GM12878 (cell line): ENCODE results near the gene SGSM2. TPM values are rescaled to one million over a fixed set of nuclear protein-coding genes. Genes with fewer than 3 reads are reported as not detected.

Source experiments
- ATAC-seq: fragments of 200-7000 bp; cut with Tn5 transposase; 3 replicates; pipeline ENCODE4 v1.9.1; 2020; ENCODE audit warnings: mild to moderate bottlenecking, moderate library complexity
- BruUV-seq: library from RNA; stranded (reverse); fragments of 400-500 nt; replicated peaks from 2 replicates; lab custom pipeline; 2021; lab: Mats Ljungman, UMichigan
- CTCF ChIA-PET: fragments of 300-600 bp; sonication (Branson Sonifier 250); formaldehyde crosslinking; extraction: SDS; loops from one replicate; lab custom pipeline; 2021; ENCODE audit warnings: inconsistent platforms; lab: Yijun Ruan, JAX
- POLR2A ChIA-PET: fragments of 350-600 bp; formaldehyde crosslinking; extraction: SDS; loops from one replicate; lab custom pipeline; 2021; ENCODE audit warnings: inconsistent platforms; lab: Charles Lee
- RAD21 ChIA-PET: fragments of 300-600 bp; sonication (Branson Sonifier 250); formaldehyde crosslinking; loops from one replicate; lab custom pipeline; 2023; ENCODE audit warnings: antibody characterized with exemption; ENCODE audit not compliant: unreplicated experiment; lab: Charles Lee
- SMC1A ChIA-PET: fragments of 300-600 bp; sonication (Branson Sonifier 250); formaldehyde crosslinking; loops from one replicate; lab custom pipeline; 2023; ENCODE audit not compliant: unreplicated experiment, uncharacterized antibody; lab: Charles Lee
- DNase-seq: peaks from one replicate; pipeline ENCODE4 v3.0.0-alpha.2; 2011; ENCODE audit warnings: low read depth, low spot score
- FAIRE-seq: peaks from 3 replicates; lab custom pipeline; 2011; peaks lifted over from hg19 to GRCh38; lab: Jason Lieb, UNC
- H2AFZ ChIP-seq: 2 replicates; pipeline ENCODE4 v1.6.0; 2011; ENCODE audit warnings: low read depth, low read length, control low read depth; ENCODE audit not compliant: control insufficient read depth
- H3K27ac ChIP-seq: 2 replicates; pipeline ENCODE4 v1.5.1; 2011; ENCODE audit warnings: control low read depth; ENCODE audit not compliant: control insufficient read depth, insufficient read depth
- H3K27me3 ChIP-seq, 2 experiments: replicated peaks in 1 of 2; 2 replicates each; pipeline versions ENCODE4 v1.6.0 to v1.6.1; 2011; ENCODE audit warnings: low read length in 1 of 2; ENCODE audit not compliant: control insufficient read depth in 2 of 2, insufficient read depth in 2 of 2
- H3K36me3 ChIP-seq, 2 experiments: 2 replicates each; pipeline ENCODE4 v1.5.1; 2011; ENCODE audit warnings: low read length in 1 of 2; ENCODE audit not compliant: control insufficient read depth in 2 of 2, insufficient read depth in 2 of 2
- H3K4me1 ChIP-seq: 2 replicates; pipeline ENCODE4 v1.6.1; 2011; ENCODE audit warnings: mild to moderate bottlenecking, low read length, moderate library complexity, mixed read lengths; ENCODE audit not compliant: control insufficient read depth, insufficient read depth
- H3K4me2 ChIP-seq: 2 replicates; pipeline ENCODE4 v1.6.0; 2011; ENCODE audit warnings: control low read depth; ENCODE audit not compliant: control insufficient read depth, insufficient read depth
- H3K4me3 ChIP-seq: fragments of 200-600 bp; sonication (generic); 2 replicates; pipeline ENCODE4 v1.5.1; 2016
- H3K79me2 ChIP-seq: 2 replicates; pipeline ENCODE4 v1.6.0; 2011; ENCODE audit warnings: low read length; ENCODE audit not compliant: control insufficient read depth, insufficient read depth
- H3K9ac ChIP-seq: 2 replicates; pipeline ENCODE4 v1.8.0; 2011; ENCODE audit warnings: low read length, control low read depth, mixed read lengths; ENCODE audit not compliant: control insufficient read depth, insufficient read depth
- H3K9me3 ChIP-seq: replicated peaks from 3 replicates; pipeline ENCODE4 v1.5.1; 2011; ENCODE audit warnings: mild to moderate bottlenecking, low read length; ENCODE audit not compliant: control insufficient read depth, insufficient read depth
- H4K20me1 ChIP-seq: 2 replicates; pipeline ENCODE4 v1.6.0; 2011; ENCODE audit not compliant: control insufficient read depth, insufficient read depth
- TCF12 ChIP-seq: IDR thresholded peaks from 2 replicates; pipeline ENCODE4 v1.6.1; 2011; ENCODE audit warnings: low read depth, mild to moderate bottlenecking, low read length
- WGBS: methylation state at CpG from one replicate; pipeline ENCODE4 v1.1.6; 2016; ENCODE audit warnings: low lambda C conversion rate; ENCODE audit not compliant: insufficient replicate concordance, insufficient coverage; ENCODE audit errors: missing lambda C conversion rate; 5-methylcytosine and 5-hydroxymethylcytosine counted together
- in situ Hi-C: fragments of 300-500 bp; cut with MboI; formaldehyde crosslinking; loops from 9 replicates; pipeline ENCODE4 v1.14.3; 2018; ENCODE audit warnings: mixed read lengths
- intact Hi-C: fragments of 100-400 bp; cut with micrococcal nuclease; formaldehyde crosslinking; loops from one replicate; pipeline ENCODE4 v1.14.2; 2022; ENCODE audit not compliant: unreplicated experiment
- polyA plus RNA-seq, 11 experiments: library from polyadenylated mRNA; depleted of rRNA in 4 of 11; unstranded in 6 of 11; stranded (reverse) in 5 of 11; fragments of >200 nt; fragmentation: Nextera tagmentation in 4 of 11; fragmentation: Illumina TruSeq in 1 of 11; extraction: Ambion mirVana in 4 of 11; extraction: Trizol in 1 of 11; gene quantifications; 1 replicate in 1 of 11; 2 replicates in 10 of 11; pipeline versions ENCODE4 v1.2.1 to v1.2.3, GENCODE V29; 2011 to 2016; ENCODE audit warnings: inconsistent platforms in 2 of 11, missing spikeins in 2 of 11, low read depth in 1 of 11
- small RNA-seq: library from RNA; depleted of rRNA; stranded (forward); fragments of <200 nt; gene quantifications from one replicate; pipeline ENCODE3, GENCODE V24; 2014
- total RNA-seq, 4 experiments: library from RNA; depleted of rRNA in 3 of 4; stranded (reverse); fragments of >200 nt in 3 of 4; fragmentation: Illumina TruSeq in 1 of 4; extraction: Trizol in 1 of 4; gene quantifications; 2 replicates each; pipeline versions ENCODE4 v1.2.1 to v1.2.3, GENCODE V29; 2013 to 2021

The SGSM2 gene
- total and polyA plus RNA-seq, 10 of the 15 experiments (the other 5 are each of a cell fraction or from before 2014, with no cell fraction given) = 0.50 to 50.9 (median 18.5) TPM

- intact Hi-C loops = no loop called here
- Histone ChIP-seq H3K9ac (no peak overlapping the region), H2AFZ (no peak overlapping the region), H3K36me3 (peaks cover 0 to 8% of the 10 kb centered on the region in 2 experiments; a peak in 2 of 4 replicates), H4K20me1 (no peaks in the 10 kb centered on the region), H3K4me2 (no peak overlapping the region), H3K27me3 (no peaks in the 10 kb centered on the region), H3K27ac (no peak overlapping the region), H3K4me3 (no peak overlapping the region), H3K4me1 (no peaks in the 10 kb centered on the region), H3K79me2 (no peaks in the 10 kb centered on the region), H3K9me3 (no peaks in the 10 kb centered on the region)
- in situ Hi-C loops = no loop called here
- ATAC-seq (no peak), DNase-seq (no peak), FAIRE-seq (no peak)
- WGBS = 100% methylated on average over 1 of the region's 1 CpG
- SMC1A ChIA-PET = interaction anchor here (0.6 to 1.7 kb wide), 4 partner anchors 12 to 54 kb away, joined by 3 to 5 read pairs (median 3); no protein-coding TSS in a partner anchor
- TF ChIP-seq TCF12 = no peak
- CTCF ChIA-PET = interaction anchor here (0.9 to 2.2 kb wide), 2 partner anchors 12 to 44 kb away, joined by 3 to 5 read pairs; no protein-coding TSS in a partner anchor
- RAD21 ChIA-PET = no interaction called here
- no TSS peak for BruUV-seq
- POLR2A ChIA-PET = no interaction called here
These were observed 90.6 kb downstream of the SGSM2 start for GRCh38 chr17:2427910-2428309.

Small RNAs within 50 kb of the gene (small RNA-seq; reads per million reads assigned to genes)
- gene AC006435.3 (not detected), gene AC006435.4 (not detected), gene SNORD91A (934 reads per million, percentile 100 among the genes with 10 or more reads in this experiment), gene SNORD91B (119 reads per million, percentile 99 among the genes with 10 or more reads in this experiment)

Other genes starting within 250 kb of the SGSM2 start
- gene SMG6, start 33.7 kb upstream of the SGSM2 start, total RNA-seq (2014; rRNA removed) = 16.4 and 16.7 TPM in 2 replicates
- 9.3 and 11.7 TPM in 2 replicates for gene SMG6, start 33.7 kb upstream of the SGSM2 start, total RNA-seq (2014; rRNA removed; fragmentation: Illumina TruSeq; extraction: Trizol)
- 28.7 and 30.3 TPM in 2 replicates for gene SMG6, start 33.7 kb upstream of the SGSM2 start, total RNA-seq (2021)
- gene SMG6, start 33.7 kb upstream of the SGSM2 start, polyA plus RNA-seq (2011; rRNA removed) = 20.1 and 27.2 TPM in 2 replicates
- gene SMG6, start 33.7 kb upstream of the SGSM2 start, polyA plus RNA-seq (2014; fragmentation: Illumina TruSeq; extraction: Trizol) = 16.2 and 21.4 TPM in 2 replicates
- under 1 TPM; 0.58 to 0.64 TPM for gene SMG6, start 33.7 kb upstream of the SGSM2 start, polyA plus RNA-seq (2014; fragmentation: Nextera tagmentation; extraction: Ambion mirVana)
- 11.2 and 12.9 TPM in 2 replicates for gene SMG6, start 33.7 kb upstream of the SGSM2 start, polyA plus RNA-seq (2014; rRNA removed)
- gene SMG6, start 33.7 kb upstream of the SGSM2 start, polyA plus RNA-seq (2016; fragmentation: Nextera tagmentation; extraction: Ambion mirVana) = 10 to 100 TPM; 15.4 to 16.0 TPM
- 16.1 and 23.7 TPM in 2 replicates for gene SRR, start 33.6 kb upstream of the SGSM2 start, total RNA-seq (2014; rRNA removed)
- gene SRR, start 33.6 kb upstream of the SGSM2 start, total RNA-seq (2014; rRNA removed; fragmentation: Illumina TruSeq; extraction: Trizol) = 12.4 and 13.5 TPM in 2 replicates
- gene SRR, start 33.6 kb upstream of the SGSM2 start, total RNA-seq (2021) = 19.3 and 20.7 TPM in 2 replicates
- gene SRR, start 33.6 kb upstream of the SGSM2 start, polyA plus RNA-seq (2011; rRNA removed) = 11.7 TPM in 2 replicates
- 14.9 and 18.5 TPM in 2 replicates for gene SRR, start 33.6 kb upstream of the SGSM2 start, polyA plus RNA-seq (2014; fragmentation: Illumina TruSeq; extraction: Trizol)
- gene SRR, start 33.6 kb upstream of the SGSM2 start, polyA plus RNA-seq (2014; fragmentation: Nextera tagmentation; extraction: Ambion mirVana) = 10 to 100 TPM; 21.1 to 33.9 TPM
- 15.2 and 17.5 TPM in 2 replicates for gene SRR, start 33.6 kb upstream of the SGSM2 start, polyA plus RNA-seq (2014; rRNA removed)
- gene SRR, start 33.6 kb upstream of the SGSM2 start, polyA plus RNA-seq (2016; fragmentation: Nextera tagmentation; extraction: Ambion mirVana) = 10 to 100 TPM; 25.8 to 30.5 TPM
- 54.1 and 56.1 TPM in 2 replicates for gene TSR1, start 1.0 kb upstream of the SGSM2 start, total RNA-seq (2014; rRNA removed)
- 40.3 and 43.8 TPM in 2 replicates for gene TSR1, start 1.0 kb upstream of the SGSM2 start, total RNA-seq (2014; rRNA removed; fragmentation: Illumina TruSeq; extraction: Trizol)
- 45.5 and 50.0 TPM in 2 replicates for gene TSR1, start 1.0 kb upstream of the SGSM2 start, total RNA-seq (2021)
- gene TSR1, start 1.0 kb upstream of the SGSM2 start, polyA plus RNA-seq (2011; rRNA removed) = 9.6 and 17.0 TPM in 2 replicates
- gene TSR1, start 1.0 kb upstream of the SGSM2 start, polyA plus RNA-seq (2014; fragmentation: Illumina TruSeq; extraction: Trizol) = 51.0 and 56.5 TPM in 2 replicates
- 10 to 100 TPM; 14.7 to 21.9 TPM for gene TSR1, start 1.0 kb upstream of the SGSM2 start, polyA plus RNA-seq (2014; fragmentation: Nextera tagmentation; extraction: Ambion mirVana)
- gene TSR1, start 1.0 kb upstream of the SGSM2 start, polyA plus RNA-seq (2014; rRNA removed) = 35.5 and 41.6 TPM in 2 replicates
- gene TSR1, start 1.0 kb upstream of the SGSM2 start, polyA plus RNA-seq (2016; fragmentation: Nextera tagmentation; extraction: Ambion mirVana) = 100 to 1,000 TPM in 1 of 2 experiments, 10 to 100 TPM in 1; 98.5 to 100 TPM
- gene MNT, start 63.6 kb downstream of the SGSM2 start, total RNA-seq (2014; rRNA removed) = 5.7 and 8.2 TPM in 2 replicates
- gene MNT, start 63.6 kb downstream of the SGSM2 start, total RNA-seq (2014; rRNA removed; fragmentation: Illumina TruSeq; extraction: Trizol) = 3.4 and 3.5 TPM in 2 replicates
- gene MNT, start 63.6 kb downstream of the SGSM2 start, total RNA-seq (2021) = 13.7 and 15.9 TPM in 2 replicates
- gene MNT, start 63.6 kb downstream of the SGSM2 start, polyA plus RNA-seq (2011; rRNA removed) = 1.6 and 2.4 TPM in 2 replicates
- gene MNT, start 63.6 kb downstream of the SGSM2 start, polyA plus RNA-seq (2014; fragmentation: Illumina TruSeq; extraction: Trizol) = 3.7 and 5.1 TPM in 2 replicates
- under 1 TPM; 0.31 to 0.35 TPM for gene MNT, start 63.6 kb downstream of the SGSM2 start, polyA plus RNA-seq (2014; fragmentation: Nextera tagmentation; extraction: Ambion mirVana)
- gene MNT, start 63.6 kb downstream of the SGSM2 start, polyA plus RNA-seq (2014; rRNA removed) = 11.3 and 12.6 TPM in 2 replicates
- 1 to 10 TPM; 3.8 TPM for gene MNT, start 63.6 kb downstream of the SGSM2 start, polyA plus RNA-seq (2016; fragmentation: Nextera tagmentation; extraction: Ambion mirVana)
- gene METTL16, start 174.4 kb downstream of the SGSM2 start, total RNA-seq (2014; rRNA removed) = 22.0 and 23.5 TPM in 2 replicates
- 20.9 and 21.9 TPM in 2 replicates for gene METTL16, start 174.4 kb downstream of the SGSM2 start, total RNA-seq (2014; rRNA removed; fragmentation: Illumina TruSeq; extraction: Trizol)
- 31.3 and 34.3 TPM in 2 replicates for gene METTL16, start 174.4 kb downstream of the SGSM2 start, total RNA-seq (2021)
- gene METTL16, start 174.4 kb downstream of the SGSM2 start, polyA plus RNA-seq (2011; rRNA removed) = 21.1 and 22.0 TPM in 2 replicates
- 24.5 and 24.6 TPM in 2 replicates for gene METTL16, start 174.4 kb downstream of the SGSM2 start, polyA plus RNA-seq (2014; fragmentation: Illumina TruSeq; extraction: Trizol)
- gene METTL16, start 174.4 kb downstream of the SGSM2 start, polyA plus RNA-seq (2014; fragmentation: Nextera tagmentation; extraction: Ambion mirVana) = 10 to 100 TPM; 15.6 to 22.9 TPM
- gene METTL16, start 174.4 kb downstream of the SGSM2 start, polyA plus RNA-seq (2014; rRNA removed) = 22.3 and 25.8 TPM in 2 replicates
- gene METTL16, start 174.4 kb downstream of the SGSM2 start, polyA plus RNA-seq (2016; fragmentation: Nextera tagmentation; extraction: Ambion mirVana) = 10 to 100 TPM; 28.6 to 31.7 TPM